Suppressor macrophage treated with lipopolysaccharide for 4 hours (primary cell): ENCODE results near the gene POLR3C.
"Not testable (repeated sequence)": the region's sequence is repeated elsewhere in the genome, so short reads cannot be mapped to it uniquely, and the experiment has no call there.

Source experiments
- DNase-seq: peaks from one replicate; pipeline ENCODE4 v3.0.0-alpha.2; 2020

The POLR3C gene

GRCh38 chr1:145823565-145824498 lies at the start of gene POLR3C, which contains the start of gene RNF115:
TSS of gene POLR3C (plus strand) at chr1:145824200. CDS start at chr1:145825777, 1,577 bp downstream.
TSS of gene RNF115 (minus strand) at chr1:145824095. CDS start at chr1:145823873, 222 bp downstream.
- DNase-seq = peak; percentile 91

- DNase-seq = no peak
Observed at GRCh38 chr1:145777357-145778145, 46.4 kb upstream of the POLR3C start.

DNA sequence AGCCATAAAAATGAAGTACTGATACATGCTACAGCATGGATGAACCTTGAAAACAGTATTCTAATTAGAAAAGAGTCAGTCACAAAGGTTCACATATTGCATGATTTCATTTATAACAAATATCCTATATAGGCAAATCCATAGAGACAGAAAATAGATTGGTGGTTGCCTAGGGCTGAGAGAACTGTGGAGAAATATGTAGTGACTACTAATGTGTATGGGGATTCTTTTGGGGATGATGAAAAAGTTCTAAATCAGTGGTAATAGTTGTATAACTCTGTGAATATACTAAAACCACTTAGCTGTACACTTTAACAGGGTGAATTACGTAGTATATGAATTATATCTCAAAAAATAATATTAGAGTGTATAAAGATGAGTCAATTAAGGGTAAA lies 45.9 kb upstream of the POLR3C start:
- no peak for DNase-seq

DNA sequence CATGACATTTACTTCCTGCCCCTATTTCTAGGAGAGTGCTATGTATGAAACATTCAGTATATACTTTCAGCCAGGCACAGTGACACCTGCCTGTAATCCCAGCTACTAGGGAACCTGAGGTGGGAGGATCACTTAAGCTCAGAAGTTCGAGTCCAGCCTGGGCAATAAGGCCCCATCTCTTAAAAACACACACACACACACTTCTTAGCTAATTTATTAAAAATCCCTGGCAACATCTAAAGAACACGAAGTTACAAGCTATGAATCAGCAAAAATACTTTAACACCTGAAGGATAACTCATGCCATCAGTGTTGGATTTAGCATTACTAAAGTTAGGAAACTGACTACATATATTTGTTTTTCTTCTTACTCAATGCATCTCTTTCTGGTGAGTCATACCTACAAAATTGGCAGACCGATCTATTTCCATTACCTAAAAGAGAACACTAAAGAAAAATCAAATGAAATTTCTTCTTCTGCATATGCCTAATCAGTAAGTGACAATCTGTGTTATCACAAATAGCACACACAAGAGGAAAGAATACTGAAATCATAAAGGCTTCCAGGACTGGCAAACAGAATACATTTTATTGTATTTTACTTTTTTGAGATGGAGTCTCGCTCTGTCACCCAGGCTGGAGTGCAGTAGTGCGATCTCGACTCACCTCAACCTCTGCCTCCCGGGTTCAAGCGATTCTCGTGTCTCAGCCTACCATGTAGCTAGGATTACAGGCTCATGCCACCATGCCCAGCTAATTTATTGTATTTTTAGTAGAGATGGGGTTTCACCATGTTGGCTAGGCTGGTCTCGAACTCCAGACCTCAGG lies 41.5 kb upstream of the POLR3C start:
- no peak for DNase-seq

DNA sequence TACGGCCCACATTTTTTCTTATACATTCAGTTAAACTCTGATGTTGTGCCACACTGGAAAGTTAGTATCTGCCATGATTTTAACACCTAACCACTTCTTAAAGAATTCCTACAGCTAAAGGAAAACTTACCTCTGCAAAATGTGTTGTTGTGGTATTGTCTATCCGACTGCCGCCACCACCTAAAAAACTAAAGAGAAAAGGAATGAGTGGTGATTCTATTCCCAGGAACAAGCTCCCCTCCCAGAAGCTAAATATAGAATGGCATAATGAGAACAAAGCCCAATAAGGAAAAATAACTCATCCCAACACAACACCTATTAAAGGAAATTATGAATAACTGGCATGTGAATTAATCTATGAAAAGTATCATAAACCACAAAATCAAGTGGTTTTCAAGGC lies 39.6 kb upstream of the POLR3C start:
- DNase-seq = no peak

DNA sequence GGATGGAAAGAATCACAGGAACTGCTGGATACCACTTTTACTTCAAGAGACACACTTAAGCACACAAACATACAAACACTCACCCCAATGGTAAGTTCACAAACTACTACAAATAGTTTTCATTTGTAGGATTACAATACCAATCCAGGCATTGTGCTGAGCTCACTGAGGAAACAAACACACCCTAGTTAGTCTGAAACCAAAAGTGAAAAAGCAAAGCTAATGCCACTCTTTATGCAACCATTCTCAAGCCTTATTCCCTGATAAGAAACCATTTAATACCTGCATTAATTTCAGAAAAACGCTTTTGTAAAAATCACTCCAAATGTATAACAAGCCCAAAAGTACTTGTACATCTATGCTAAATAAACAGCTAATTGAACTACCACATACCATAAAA lies 38.5 kb upstream of the POLR3C start:
- peak; percentile 53 for DNase-seq

DNA sequence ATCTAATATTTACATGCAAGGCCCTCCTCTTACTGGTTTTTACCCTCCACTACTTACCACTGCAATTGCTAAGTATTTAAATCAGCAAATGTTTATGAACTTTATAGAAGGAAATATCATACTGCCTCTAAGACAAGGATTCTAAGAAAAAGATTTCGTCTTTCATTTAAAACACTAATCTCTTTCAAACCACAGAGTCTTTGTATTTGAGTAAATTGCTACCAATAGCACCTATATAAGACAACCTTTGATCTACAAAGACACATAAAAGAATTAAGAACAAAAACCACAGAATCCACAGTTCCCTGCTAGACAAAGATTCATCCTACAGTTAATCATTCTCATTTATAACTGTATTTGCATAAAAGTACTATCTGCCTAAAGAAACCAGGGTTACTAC lies 37.7 kb upstream of the POLR3C start:
- DNase-seq = no peak

DNA sequence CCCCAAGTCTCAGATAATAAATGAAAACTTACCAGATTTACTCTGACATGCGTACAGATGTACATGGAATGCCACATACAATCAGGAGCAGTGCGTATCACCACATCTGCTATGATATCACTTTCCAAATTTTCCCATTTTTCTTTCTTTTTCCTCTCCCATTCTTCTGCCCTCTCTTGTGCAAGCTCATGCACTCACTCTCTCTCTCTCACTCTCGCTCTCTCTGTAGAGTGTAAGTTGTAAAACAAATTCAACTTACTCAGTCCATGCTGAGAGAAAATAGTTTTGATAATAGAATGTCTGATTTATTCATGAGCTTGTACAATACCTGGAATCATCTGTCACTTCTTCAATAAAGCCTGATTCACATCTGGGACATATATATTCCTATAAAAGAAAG lies 35.4 kb upstream of the POLR3C start:
- no peak for DNase-seq

- DNase-seq = not testable (repeated sequence)
Observed at GRCh38 chr1:145791860-145792259, 32.1 kb upstream of the POLR3C start.

DNA sequence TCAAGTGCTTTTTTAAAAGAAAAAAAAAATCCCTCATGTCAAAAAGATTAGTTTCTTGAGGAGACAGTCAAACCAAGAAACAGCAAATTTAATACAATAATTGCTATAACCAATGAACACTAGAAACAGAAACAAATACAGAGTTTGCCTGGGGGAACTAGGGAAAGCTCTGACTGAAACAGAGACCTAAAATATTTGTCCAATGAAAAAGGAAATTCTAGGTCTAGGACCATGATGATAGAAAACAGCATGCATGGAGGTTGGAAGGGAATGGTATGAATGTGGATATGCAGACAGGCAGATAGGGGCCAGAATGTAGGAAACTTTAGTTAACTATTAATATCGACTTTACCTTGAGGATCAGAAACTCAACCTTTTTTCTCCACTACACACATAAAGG lies 31.5 kb upstream of the POLR3C start:
- no peak for DNase-seq

DNA sequence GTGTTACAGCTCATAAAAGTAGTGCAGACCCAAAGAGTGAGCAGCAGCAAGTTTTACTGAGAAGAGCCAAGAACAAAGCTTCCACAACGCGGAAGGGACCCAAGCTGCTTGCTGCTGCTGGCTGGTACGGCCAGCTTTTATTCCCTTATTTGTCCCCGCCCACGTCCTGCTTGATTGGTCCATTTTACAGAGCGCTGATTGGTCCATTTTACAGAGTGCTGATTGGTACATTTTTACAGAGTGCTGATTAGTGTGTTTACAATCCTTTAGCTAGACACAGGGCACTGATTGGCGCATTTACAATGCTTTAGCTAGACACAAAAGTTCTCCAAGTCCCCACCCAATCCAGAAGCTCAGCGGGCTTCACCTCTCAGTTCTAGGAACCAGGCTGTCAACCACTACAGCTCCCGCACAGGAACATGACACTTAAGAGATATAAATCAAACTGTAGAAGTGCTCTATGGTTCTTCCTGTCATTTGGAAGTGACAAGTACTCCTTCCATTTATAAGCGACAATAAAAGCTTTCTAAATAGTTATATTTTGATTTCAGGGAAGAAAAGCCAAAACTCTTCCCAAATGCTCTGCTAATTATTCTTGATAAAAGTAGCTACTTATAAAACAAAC lies 28.6 kb upstream of the POLR3C start:
- DNase-seq = no peak

DNA sequence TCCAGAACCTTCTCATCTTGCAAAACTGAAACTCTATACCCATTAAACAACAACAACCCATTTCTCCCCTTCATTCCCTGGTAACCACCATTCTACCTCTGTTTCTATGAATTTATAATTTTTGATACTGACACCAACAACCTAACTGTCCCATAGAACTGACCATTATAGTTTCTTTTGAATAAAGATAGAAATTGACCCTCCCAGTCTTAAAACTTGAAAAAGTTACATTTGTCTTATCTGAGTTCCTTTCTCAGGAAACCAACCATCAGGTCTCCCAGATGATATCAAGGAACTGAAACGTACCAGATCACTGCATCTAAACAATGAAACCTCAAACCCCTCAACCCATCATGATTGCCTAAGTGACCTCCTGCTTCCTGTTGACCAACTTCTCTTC lies 27.2 kb upstream of the POLR3C start:
- DNase-seq = no peak

GRCh38 chr1:145799806-145800205 lies 24.2 kb upstream of the POLR3C start:
- no peak for DNase-seq

DNA sequence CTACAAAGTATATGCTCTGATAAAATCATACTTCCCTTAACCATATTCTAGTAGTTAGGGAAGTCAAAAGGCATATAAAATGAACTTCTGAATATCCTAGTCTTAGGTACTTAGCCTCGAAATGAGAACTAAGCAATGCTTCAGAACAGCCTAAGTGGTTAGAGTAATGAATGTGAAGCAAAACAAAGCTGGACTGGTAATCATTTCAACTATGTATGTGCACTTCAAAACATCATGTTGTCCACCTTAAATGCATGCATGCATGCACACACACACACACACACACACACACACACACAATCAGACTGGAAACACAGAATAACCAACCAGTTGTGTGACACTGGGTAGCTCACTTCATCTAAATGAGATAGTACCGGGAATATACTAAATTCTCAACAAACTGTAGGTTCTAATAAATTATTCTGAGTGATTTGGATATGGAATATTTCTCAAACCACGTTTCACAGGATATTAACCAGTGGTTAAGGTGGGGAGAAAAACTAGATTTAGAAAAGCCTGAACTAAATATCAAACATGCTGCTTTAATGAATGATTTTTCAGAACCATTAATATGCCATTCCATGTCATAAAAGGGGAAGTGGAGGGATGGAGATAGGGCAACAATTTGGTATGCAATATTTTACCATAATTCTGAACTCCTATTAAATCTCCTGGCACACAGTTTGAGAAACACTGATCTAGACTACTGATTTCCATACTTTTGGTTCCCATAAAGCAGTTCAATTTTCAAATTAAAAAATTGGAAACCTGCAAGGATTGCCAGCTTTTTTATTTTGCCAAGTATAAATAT lies 19.6 kb upstream of the POLR3C start:
- DNase-seq = no peak

DNA sequence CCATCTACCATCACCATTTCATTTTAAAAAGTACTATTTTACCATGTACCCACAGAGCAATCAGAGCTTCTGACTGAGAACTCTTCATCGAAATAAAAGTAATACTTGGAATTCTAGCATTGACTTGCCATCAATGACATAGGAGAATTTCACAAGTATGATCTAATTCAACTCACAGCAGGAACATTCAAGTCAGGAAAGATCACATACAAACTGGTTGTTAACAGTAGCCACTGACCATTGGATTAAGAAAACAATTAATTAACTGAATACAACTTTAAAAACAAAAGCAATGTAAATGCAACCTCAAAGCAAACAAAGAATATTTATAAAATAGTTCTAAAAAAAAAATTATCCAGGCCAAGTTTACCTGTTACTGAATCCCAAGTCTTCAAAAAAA lies 18.9 kb upstream of the POLR3C start:
- DNase-seq = no peak

DNA sequence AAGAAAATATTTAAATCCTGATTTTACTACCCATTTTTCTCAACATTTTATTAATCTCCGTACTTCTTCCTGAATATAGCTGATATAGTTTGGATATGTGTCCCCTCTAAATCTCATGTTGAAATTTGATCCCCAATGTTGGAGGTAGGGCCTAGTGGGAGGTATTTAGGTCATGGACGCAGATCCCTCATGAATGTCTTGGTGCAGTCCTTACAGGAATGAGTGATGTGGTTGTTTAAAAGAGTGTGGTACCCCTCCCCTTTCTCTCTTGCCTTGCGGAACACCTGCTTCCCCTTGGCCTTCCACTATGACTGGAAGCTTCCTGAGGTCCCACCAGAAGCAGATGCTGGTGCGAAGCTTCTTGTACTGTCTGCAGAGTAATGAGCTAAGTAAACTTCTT lies 17.6 kb upstream of the POLR3C start:
- DNase-seq = no peak

GRCh38 chr1:145806844-145807243 lies 17.2 kb upstream of the POLR3C start:
- DNase-seq = no peak

GRCh38 chr1:145812977-145813810 lies 10.8 kb upstream of the POLR3C start:
- DNase-seq = not testable (repeated sequence)

- not testable (repeated sequence) for DNase-seq
Observed at GRCh38 chr1:145818095-145818494, 5.9 kb upstream of the POLR3C start.

DNA sequence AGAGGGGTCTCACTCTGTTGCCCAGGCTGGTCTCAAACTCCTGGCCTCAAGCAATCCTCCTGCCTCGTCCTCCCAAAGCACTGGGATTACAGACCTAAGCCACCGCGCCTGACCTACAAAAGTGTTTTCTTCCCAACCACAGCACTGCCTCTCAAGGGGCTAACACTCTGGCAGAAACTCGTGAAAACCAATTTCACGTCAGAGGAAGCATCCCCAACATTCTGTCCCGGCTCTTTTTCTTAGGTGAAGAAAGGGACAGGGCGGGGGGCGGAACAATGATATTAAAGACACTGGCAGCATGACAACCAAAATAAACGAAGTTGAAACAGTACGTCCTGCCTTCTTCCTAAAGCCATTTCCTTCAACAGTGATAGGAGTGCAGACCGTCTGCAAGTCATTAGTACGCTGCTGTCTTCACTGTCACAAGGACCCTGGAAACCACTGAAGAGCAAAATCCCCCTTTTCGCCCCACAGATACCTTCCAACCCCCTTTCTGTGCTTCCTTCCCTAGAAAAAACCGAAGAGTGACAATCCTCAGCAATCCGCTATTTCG lies 1.1 kb upstream of the POLR3C start:
- DNase-seq = not testable (repeated sequence)
